NCI-H1417 (cell line): Measurements from ENCODE around the gene TGOLN2.

Source experiments
- DNase-seq, 3 experiments: peaks; one replicate each; lab custom pipeline; 2025; lab: John Stamatoyannopoulos, UW

Gene TGOLN2

DNA sequence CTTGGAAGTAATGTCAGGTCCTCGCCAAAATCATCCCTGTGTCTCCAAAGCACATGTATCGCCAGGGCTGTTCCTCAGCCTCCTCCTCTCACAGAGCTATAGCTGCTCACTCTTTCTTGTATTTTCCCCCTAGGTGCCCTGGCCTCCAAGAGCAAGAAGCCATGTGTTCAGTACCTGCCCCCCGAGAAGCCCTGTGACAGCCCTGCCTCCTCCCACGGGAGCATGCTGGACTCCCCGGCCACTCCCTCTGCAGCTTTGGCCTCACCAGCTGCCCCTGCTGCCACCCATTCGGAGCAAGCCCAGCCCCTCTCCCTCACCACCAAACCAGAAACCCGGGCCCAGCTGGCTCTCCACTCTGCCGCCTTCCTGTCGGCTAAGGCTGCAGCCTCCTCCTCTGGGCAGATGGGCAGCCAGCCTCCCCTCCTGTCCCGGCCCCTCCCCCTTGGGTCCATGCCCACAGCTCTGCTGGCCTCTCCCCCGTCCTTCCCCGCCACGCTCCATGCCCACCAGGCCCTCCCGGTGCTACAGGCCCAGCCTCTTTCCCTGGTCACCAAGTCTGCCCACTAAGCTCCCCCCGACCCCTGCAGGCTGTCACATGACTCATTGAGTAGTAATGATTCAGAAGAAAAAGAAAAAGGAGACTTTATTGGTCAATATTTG is 18.8 kb downstream of the TGOLN2 start:
- peak in 2 of 3 experiments; percentile 41 to 77 for DNase-seq

DNA sequence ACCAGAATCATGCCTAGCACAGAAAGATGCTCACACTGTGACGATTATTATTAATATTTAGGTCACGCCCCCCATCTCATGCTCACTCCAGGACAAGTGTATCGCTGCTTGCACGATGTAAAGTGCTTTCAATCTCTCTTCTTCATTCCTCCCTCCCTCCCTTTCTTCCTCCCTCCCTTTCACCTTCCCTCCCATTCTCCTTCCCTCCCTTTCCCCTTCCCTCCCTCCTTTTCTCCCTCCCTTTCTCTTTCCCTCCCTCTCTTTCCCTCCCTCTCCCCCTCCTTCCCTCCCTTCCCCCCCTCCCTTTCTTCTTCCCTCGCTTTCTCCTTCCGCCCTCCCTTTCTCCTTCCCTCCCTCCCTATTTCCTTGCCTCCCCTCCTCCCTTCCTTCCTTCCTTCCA is 19.6 kb downstream of the TGOLN2 start:
- DNase-seq, result no peak

DNA sequence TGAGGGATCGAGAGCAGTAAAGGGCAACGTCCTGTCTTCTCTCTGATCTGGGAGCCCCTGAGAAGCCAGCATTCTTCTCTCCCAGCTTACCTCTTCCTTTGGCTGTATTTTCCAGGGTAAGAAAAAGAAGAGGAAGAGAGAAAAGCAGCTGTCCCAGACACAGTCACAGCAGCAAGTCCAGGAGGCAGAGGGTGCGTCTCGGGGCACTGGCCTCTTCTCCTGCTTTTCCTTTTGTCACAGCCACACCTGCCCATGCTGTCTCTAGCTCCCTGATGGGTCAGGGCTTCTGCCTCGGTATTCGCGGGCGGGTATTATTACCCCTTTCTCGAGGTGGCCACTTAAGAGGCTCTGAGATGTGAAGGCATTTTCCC is 20.3 kb downstream of the TGOLN2 start:
- no peak for DNase-seq

DNA sequence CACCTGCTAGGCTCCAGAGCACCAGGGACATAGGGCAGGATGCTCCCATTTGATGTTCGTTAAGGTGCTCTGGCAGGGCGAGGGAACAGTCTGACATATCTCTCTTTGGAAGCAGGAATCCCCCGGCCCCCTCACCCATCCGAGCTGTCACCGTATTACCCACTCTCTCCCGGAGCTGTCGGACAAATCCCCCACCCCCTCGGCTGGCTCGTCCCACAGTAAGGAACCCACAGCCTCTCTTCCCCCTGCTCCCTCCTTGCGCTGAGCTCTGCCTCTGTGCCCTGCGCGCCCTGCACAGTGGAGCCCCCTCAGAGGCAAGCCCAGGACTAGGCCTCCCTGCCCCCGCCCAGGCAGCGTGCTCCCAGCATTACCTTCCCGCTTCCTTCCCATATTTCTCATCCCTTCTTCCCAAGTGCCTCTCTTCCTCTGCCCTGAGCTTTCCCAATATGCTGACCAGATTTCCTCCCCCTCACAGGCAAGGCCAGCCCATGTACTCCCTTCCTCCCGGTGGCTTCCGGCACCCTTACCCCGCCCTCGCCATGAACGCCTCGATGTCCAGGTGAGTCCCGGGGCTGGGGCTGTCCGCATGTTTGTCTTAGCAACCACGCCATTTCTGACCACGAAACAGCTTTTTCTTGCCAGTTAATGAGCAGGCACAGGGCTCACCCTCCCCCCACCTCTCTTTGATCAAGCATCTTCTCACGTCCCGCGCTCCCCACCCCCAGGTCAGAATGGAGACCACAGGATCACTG is 23.8 kb downstream of the TGOLN2 start:
- no peak for DNase-seq

DNA sequence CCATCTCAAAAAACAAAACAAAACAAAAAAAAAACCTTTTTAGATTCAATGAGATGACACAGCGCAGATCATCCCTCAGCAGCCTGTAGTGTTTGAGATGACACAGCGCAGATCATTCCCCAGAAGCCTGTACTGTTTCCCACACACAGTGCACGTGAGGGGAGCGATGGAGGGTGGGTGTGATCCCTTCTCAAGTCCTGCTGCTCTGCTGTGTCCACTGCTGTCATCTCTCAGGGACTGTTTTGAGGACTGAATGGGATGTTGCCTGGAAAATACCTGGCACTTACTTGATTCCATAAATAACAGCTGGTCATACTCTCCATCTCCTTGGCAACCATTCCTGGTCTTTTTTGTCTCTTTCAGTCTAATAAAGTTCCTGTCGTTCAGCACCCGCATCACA is 25.7 kb downstream of the TGOLN2 start:
- peak in 1 of 3 experiments; percentile 1 for DNase-seq

DNA sequence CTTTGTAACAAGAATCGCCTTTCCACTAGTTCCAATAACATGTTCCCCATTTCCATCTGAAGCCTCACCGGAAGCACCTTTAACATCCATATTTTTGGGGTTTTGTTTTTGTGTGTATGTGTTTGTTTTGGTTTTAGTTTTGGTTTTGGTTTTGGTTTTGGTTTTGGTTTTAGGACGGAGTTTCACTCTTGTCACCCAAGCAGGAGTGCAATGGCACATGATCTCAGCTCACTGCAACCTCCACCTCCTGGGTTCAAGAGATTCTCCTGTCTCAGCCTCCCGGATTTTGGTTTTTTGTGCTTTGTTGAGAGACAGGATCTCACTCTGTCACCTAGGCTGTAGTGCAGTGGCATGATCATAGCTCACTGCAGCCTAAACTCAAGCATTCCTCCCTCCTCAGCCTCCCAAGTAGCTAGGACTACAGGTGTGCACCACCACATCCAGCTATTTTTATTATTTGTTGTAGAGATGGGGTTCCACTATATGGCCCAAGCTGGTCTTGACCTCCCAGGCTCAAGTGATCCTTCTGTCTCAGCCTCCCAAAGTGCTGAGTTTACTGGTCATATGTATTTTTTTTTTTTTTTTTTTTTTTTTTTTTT is 36.3 kb downstream of the TGOLN2 start:
- DNase-seq, result no peak

DNA sequence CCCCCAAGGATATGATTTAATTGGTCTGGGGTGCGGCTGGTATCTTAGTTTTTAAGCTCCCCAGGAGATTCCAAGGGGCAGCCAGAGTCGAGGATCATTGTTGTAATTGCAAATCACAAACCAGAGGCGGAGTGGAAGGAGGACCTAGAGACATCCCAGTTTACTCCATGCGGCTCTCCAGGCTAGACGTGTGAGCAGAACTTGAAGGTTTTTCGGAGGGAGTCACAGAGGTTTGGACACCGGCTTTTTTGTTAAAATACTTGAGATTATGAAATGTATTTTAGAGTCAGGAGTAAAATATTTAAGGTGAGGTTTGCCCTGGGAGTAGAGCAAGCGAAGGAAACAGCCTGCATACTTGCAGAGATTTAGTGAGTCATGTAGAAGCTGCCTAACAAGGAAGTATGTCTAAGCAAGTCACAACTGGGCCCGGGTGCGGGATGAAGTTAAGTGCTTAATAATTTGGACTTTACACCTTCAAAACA is 39.5 kb downstream of the TGOLN2 start:
- peak in 2 of 3 experiments; percentile 1 for DNase-seq

DNA sequence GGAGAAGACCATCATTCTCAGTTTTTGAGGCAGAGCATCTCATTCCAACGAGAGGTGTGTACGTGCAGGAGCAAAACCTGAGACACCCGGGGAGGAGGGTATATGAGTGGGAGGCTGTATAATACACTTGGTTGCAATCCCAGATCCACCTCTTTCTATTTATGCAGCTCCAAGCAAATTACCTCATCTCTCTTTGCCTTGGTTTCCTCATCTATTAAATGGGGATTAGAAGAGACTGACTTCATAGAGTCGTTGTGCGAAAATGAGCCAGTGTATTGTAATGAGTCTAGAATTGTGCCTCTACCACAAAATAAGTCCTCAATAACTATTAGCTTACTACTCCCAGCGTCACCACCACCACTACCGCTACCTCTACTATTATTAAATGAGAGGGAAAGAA is 40.1 kb downstream of the TGOLN2 start:
- no peak for DNase-seq

DNA sequence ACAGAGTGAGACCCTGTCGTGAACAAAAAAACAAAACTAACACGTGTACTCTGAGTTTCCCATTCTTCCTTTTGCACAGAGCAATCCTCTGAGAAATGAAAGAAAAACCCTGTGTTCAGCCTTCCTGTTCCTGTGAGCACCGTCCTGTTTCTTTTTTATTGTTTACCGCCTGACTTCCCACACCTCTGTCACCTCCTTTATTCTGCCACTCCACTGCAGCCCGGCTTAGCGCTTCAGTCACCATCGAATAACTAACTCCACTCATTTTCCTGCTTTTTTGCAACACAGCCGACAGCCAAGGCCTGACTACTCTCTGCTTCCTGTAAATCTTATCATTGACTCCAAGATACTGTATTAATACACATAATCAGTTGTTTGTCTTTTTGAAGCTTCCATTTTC is 40.9 kb downstream of the TGOLN2 start:
- no peak for DNase-seq

DNA sequence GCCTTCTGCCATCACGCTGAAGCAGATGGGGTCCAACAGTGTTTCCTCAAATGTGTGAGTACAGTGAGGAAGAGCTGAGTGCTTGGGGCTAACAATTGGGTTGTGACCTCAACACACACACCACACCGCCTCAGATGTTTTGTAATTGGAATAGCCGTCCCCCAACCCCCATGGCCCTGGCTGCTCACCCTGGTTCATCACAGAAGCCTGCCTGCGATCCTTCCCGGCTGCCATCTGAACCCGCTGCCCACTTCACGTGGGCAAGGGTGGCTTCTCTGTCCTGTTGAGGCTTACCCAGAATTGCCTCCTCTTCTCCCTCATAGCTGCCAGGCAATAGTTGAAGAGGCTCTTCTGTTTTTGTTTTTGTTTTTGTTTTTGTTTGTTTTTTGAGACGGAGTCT is 44.1 kb downstream of the TGOLN2 start:
- DNase-seq, result no peak

DNA sequence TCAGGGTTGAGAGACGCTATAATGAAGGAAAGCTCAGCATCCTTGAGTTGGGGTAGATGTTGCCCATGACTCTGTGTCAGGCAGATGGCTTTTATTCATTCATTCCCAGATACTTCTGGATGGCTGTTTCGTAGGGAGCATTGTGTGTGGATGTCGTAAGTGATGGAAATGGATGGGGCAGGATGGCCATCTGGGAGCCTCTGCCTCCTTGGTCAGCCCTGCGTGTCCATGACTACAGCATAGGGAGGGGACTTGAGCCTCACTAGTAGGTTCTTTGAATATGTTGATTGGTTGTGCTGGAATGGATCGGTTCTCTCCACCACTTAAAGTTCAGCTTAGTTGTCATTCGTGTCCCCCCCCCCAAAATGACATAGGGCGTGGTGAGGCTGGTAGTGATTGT is 44.9 kb downstream of the TGOLN2 start:
- no peak for DNase-seq

DNA sequence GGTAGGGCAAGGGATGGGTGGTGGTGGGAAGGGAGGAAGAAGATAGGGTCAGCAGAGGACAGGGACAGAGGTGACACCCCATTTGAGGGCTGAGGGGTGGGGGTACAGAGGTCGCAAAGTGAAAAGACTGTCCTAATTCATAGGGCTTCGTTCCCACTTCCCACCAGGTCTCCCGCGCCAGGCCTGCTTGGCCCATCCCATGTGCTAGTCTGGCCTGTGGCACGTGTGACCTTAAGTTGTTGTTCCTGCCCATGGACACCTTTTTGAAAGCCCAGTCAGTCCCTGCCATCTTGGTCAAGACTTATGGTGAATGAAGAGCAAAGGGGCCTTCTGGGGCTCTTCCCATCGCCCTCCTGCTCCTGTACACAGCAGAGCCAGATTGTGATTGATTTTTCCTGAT is 46.2 kb downstream of the TGOLN2 start:
- DNase-seq, result no peak

DNA sequence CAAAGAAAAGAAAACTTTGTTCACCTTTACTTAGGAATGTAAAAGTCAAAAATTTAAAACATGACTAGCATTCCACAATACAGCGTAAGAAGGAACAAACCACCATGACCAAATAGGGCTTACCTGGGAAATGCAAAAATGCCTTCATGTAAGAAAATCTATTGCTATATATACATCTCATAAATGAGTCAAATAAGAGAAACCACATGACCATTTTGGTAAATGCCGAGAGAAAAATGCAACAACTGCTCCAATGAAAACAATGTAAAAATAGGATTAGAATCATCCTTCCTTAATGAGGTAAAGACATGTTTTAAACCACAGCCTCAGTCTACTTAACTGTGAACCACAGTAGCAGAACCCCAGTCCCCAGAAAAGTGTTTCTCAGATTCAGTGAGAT is 49.4 kb downstream of the TGOLN2 start:
- DNase-seq, result no peak

DNA sequence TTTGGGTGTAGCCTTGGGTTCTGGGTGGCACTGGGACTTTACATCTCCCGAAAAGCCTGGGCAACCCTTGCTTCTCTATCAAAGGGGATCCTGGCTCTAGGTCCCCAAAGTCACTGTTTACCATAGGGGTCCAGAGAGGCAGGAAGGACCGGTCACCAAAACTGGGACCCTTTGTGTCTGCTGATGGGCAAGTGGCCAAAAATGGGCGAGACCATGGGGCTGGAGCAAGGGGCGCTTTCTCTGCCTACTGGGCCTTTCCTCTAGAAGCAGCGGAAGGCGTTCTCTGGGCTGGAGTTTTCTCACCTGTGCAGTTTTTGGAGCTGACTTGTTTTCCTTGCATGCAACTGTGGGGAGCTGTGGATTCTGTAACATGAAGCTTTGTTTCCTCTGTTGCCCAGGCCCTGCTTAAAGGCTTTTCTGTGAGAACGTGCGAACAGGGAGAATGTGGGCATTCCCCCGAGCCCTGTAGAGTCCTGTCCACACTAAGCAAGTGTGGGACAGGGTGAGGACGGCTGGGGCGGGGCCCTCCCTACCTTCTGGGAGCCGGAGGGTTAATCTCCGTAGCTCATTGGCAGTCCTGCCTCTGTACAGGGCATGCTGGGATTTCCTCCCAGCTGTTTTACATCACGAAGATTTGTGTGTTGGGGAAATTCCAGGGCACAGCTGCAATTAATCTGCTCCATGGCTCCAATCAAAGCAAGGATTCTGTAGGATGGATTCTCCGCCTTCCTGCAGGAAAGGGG is 50.2 kb downstream of the TGOLN2 start:
- no peak for DNase-seq

DNA sequence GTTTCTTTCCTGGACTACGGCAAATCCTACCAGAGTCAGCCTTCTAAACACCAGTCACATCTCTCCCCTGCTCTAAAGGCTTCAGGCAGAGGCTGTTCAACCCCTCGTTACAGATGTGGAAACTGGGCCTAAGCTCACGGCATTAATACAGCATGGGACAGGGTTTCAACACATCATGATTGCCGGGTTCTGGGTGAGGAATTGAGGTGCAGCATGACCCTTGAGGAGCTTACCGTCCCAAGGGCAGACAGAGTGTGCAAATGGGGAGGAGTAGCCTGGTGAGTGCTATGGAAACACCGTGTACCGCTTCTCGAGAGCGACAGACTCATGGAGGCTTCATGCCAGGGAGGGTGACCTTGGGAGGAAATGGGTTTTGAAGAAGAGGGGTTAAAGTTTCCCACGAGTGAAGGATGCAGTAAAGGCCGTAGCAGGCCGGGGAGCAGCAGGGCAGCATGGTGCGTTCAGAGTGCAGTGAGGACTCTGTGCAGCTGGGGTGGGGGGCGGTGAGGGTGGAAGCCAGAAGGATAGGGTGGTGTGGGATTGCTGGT is 51.1 kb downstream of the TGOLN2 start:
- no peak for DNase-seq

DNA sequence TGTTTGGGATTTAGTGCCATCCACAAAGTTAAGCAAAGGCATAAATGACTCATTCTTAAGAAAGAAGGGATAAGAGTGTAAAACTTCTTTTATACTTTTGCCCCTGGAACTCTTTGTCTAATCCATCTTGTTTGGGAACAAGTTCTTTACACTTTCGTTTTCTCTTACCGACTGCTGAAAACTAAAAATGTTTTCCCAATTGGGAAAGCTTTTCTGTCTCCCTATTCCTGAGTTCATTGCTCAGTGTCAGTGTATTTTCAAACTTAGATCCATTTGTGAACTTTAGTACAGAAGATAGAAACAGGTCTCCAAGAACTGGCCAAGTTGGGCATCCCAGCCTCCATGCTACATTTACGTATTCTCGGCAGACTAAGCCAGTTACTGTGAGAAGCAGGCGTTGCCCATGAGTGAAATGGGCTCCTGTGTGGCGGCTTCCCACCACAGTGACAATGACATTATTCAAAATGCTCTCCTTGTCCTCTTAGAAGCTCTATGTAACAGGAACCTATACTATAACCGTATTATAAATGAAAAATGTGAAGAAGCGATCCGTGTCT is 51.7 kb downstream of the TGOLN2 start:
- no peak for DNase-seq

DNA sequence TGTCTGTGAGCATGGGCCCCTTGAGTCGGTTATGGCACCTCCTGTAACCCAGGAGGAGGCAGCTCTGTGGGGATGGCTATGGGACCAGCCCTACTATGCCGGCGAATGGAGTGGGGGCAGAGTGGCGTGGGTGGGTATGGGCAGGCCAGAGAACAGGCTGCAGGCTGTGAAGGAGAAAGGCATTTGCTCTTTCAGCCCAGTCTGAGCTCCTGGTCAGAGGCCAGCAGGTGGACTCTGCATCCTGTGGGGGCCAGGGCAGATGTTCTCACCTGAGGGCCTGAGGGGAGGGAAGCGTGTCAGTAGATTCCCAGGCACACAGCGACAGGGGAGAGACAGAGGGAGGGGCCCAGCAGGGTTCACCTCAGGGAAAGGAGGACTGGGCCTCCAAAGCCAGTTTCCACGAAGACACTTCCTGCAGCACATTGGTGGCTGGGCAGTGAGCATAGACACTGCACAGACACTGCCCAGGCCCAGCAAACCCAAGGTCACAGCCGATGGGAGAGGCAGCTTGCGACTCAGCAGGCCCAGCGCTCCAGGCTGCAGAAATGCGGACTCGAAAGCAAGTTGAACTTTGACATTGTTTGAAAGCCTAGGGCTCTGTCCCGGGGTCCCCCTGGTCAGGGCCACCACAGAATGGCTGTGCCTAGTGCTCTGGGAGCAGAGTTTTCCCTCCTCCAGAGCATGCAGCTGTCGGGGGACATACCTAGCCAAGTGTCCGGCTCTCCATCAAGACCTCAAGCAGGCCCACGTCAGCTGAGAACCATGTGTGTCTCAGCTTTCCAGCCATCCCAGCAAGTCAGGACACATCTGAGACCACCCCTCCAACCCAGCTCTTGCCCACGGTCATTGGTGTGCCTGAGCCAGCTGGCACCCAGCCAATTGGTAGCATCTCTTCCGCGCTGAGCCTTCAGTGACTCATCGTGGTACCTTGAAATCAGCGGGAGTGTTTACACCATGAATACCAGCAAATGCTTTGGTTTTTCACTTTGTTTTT is 53.8 kb downstream of the TGOLN2 start:
- DNase-seq, result peak; percentile 3 to 15 (median 7)

DNA sequence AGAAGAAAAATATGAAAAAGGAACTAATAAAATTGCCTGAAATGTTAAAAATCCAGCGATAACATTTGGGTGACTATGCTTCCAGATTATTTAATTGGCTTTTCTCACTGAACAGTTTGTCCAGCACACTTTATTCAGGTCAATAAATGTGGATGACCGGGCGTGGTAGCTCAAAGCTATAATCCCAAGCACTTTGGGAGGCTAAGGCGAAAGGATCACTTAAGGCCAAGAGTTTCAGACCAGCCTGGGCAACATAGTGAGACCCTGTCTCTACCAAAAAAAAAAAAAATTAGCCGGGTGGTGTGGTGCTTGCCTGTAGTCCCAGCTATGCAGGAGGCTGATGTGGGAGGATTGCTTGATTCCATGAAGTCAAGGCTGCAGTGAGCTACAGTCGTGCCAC is 55.4 kb downstream of the TGOLN2 start:
- no peak for DNase-seq

DNA sequence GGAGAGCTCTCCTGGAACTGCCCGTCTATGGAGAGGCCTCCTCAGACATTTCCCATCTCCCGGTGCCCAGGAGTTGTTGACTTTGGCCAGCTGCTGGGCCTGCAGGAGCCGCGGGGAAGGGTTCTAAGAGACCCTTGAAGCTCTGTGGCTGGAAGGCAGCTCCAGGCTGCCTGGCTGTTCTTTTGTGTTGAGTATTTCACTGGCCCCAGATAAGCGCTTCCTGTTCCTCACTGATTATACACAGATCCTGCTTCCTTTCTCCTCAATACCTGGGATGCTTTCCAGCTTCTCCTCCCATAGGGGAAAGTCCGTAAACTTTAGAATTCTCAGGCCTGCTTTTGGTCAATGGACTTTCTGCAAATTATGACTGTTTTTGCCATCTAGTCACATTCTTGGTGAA is 57.8 kb downstream of the TGOLN2 start:
- peak in 1 of 3 experiments; percentile 38 for DNase-seq
